Measurements from ENCODE around the gene IRF6. TPM values are rescaled to one million over a fixed set of nuclear protein-coding genes. Genes with fewer than 3 reads are reported as not detected.

The IRF6 gene
- total RNA-seq, 4 donors from 2014 or later, result 94.8 to 110 (median 98.6) TPM

- intact Hi-C loops (cut with DNase I), result no loop called here
- no peaks in the 10 kb centered on the region for H3K27me3 ChIP-seq
- H3K4me1 ChIP-seq, result peaks cover 0 to 31% (median 17%) of the 10 kb centered on the region in 3 donors
- peaks cover 4 to 68% (median 18%) of the 10 kb centered on the region in 3 donors for H3K36me3 ChIP-seq
- H3K4me3 ChIP-seq, result no peak overlapping the region
- WGBS, 2 donors, result 87 to 91% methylated on average over 1 of the region's 1 CpG
- H3K27ac ChIP-seq, result no peak overlapping the region
- no peak for DNase-seq
- TF ChIP-seq, protein P1, sequence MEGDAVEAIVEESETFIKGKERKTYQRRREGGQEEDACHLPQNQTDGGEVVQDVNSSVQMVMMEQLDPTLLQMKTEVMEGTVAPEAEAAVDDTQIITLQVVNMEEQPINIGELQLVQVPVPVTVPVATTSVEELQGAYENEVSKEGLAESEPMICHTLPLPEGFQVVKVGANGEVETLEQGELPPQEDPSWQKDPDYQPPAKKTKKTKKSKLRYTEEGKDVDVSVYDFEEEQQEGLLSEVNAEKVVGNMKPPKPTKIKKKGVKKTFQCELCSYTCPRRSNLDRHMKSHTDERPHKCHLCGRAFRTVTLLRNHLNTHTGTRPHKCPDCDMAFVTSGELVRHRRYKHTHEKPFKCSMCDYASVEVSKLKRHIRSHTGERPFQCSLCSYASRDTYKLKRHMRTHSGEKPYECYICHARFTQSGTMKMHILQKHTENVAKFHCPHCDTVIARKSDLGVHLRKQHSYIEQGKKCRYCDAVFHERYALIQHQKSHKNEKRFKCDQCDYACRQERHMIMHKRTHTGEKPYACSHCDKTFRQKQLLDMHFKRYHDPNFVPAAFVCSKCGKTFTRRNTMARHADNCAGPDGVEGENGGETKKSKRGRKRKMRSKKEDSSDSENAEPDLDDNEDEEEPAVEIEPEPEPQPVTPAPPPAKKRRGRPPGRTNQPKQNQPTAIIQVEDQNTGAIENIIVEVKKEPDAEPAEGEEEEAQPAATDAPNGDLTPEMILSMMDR (IDR thresholded peaks at IDR 0.05), result no peak
- no peak for TF ChIP-seq POLR2A (IDR thresholded peaks at IDR 0.05)
- no peaks in the 10 kb centered on the region for H3K9me3 ChIP-seq
Measured at GRCh38 chr1:209831615-209832014, 25.7 kb upstream of the IRF6 start.

GRCh38 chr1:209830722-209831121, 24.8 kb upstream of the IRF6 start:
- H3K27me3 ChIP-seq, result peaks cover 0 to 5% (median 0%) of the 10 kb centered on the region in 4 donors
- TF ChIP-seq, protein P1 (IDR thresholded peaks at IDR 0.05), result no peak
- TF ChIP-seq POLR2A (IDR thresholded peaks at IDR 0.05), result no peak
- H3K36me3 ChIP-seq, result peaks cover 4 to 59% (median 18%) of the 10 kb centered on the region in 3 donors
- H3K9me3 ChIP-seq, result no peaks in the 10 kb centered on the region
- H3K4me3 ChIP-seq, result no peak overlapping the region
- no peak overlapping the region for H3K27ac ChIP-seq
- 81 to 82% methylated on average over 3 of the region's 3 CpGs for WGBS, 2 donors
- no peak for DNase-seq
- H3K4me1 ChIP-seq, result peaks cover 0 to 40% (median 17%) of the 10 kb centered on the region in 3 donors
- intact Hi-C loops (cut with DNase I), result no loop called here

- peaks cover 0 to 6% (median 0%) of the 10 kb centered on the region in 4 donors for H3K27me3 ChIP-seq
- H3K9me3 ChIP-seq, result no peaks in the 10 kb centered on the region
- TF ChIP-seq POLR2A (IDR thresholded peaks at IDR 0.05), result no peak
- TF ChIP-seq, protein P1 (IDR thresholded peaks at IDR 0.05), result no peak
- peaks cover 0 to 48% (median 17%) of the 10 kb centered on the region in 3 donors for H3K4me1 ChIP-seq
- 68 to 82% methylated on average over 2 of the region's 2 CpGs for WGBS, 2 donors
- no peak overlapping the region for H3K27ac ChIP-seq
- H3K4me3 ChIP-seq, result no peak overlapping the region
- intact Hi-C loops (cut with DNase I), result no loop called here
- peaks cover 0 to 49% (median 14%) of the 10 kb centered on the region in 3 donors for H3K36me3 ChIP-seq
- DNase-seq, result no peak
Measured at GRCh38 chr1:209829716-209830115, 23.8 kb upstream of the IRF6 start.

DNA sequence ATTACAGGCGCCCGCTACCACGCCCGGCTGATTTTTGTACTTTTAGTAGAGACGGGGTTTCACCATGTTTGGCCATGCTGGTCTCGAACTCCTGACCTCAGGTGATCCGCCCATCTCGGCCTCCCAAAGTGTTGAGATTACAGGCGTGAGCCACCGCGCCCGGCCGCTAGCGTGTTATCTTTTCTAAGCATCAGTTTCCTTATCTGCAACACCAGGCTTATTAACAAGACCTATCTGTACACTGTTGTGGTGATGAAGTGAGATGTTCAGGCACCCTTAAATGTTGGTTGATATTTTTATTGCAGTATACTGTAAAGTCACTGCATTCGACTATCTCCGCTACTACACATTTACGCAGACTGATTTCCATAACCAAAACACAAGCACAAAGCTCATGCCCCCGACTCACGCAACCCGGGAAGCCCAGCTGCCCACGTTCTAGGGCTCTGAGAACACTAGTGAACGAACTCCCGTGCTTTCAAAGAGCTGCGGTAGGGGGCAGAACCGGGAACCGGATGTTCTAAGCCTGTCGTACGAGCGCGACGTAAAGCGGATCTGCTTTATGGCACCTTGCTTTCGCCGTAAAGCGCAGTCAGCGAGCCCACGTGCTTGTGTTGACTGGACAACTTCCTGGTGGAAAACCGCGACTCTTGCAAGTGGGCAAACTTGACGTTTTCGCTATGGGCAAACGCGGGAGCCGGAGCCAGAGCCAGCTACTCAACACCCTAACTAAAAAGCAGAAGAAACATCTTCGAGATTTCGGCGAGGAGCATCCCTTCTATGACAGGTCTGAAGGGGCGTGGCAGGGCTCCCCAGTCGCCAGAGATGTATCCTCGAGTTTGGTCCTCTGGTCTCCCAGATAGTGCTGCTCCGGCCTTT, 21.7 kb upstream of the IRF6 start, which contains the start of gene UTP25:
UTP25 (plus strand) TSS at position 589 of the 879 bp plus-strand sequence; CDS start at position 681, 92 bp downstream.
- intact Hi-C loops (cut with DNase I), result no loop called here
- peak in 3 of 4 donors; percentile 23 to 72 (median 42) for TF ChIP-seq POLR2A (IDR thresholded peaks at IDR 0.05)
- TF ChIP-seq, protein P1 (IDR thresholded peaks at IDR 0.05), result peak; percentile 52 to 85 (median 68)
- peaks cover 0 to 28% (median 4%) of the 10 kb centered on the region in 3 donors for H3K36me3 ChIP-seq
- peaks cover 0 to 69% (median 17%) of the 10 kb centered on the region in 3 donors for H3K4me1 ChIP-seq
- WGBS, 2 donors, result 21 to 34% methylated on average over 25 to 42 of the region's 51 CpGs
- H3K4me3 ChIP-seq, result peak within 1 kb of the TSS; percentile 46 to 94 (median 84)
- peak within 1 kb of the TSS; percentile 70 to 88 (median 86) for H3K27ac ChIP-seq
- H3K9me3 ChIP-seq, result no peaks in the 10 kb centered on the region
- H3K27me3 ChIP-seq, result peaks cover 0 to 6% (median 0%) of the 10 kb centered on the region in 4 donors
- peak; percentile 80 for DNase-seq

Data from esophagus squamous epithelium (tissue), 5 donors.